ENCODE results near the gene KCTD1. TPM values are rescaled to one million over a fixed set of nuclear protein-coding genes. Genes with fewer than 3 reads are reported as not detected.
A peak's percentile ranks its signal among the peaks of the same experiment; 100 is the strongest.
"Not testable (repeated sequence)": the region's sequence is repeated elsewhere in the genome, so short reads cannot be mapped to it uniquely, and the experiment has no call there.

Gene KCTD1
- polyA plus RNA-seq, 3 donors, result 0.40 TPM; not detected in 2

DNA sequence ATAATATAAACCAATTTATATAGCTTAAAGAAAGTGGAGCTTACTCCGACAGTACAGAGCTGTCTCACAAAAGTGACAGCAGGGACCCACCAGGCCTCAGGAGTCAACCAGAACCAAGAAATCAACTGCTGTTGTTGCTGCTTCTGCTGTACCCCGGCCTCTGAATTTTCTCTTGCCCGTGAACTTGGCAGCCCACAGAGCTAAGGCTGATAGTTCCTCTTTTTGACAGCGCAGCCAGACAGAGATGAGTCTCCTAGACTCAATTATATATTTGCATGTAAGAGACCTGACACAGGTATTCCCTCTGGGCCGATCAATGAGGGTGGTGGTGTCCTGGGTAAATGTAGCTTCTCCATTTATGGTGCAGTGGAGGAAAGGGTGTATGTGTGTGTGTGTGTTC, 109.4 kb downstream of the KCTD1 start:
- H3K36me3 ChIP-seq (replicated peaks in 1 of 2; ENCODE audit: control insufficient read depth in 1 of 2, insufficient read depth in 2 of 2, low read length in 2 of 2), result no peaks in the 10 kb centered on the region
- Mint-ChIP-seq H3K4me1 (no peaks in the 10 kb centered on the region), H3K27ac (peak overlapping the region in 1 of 7 donors; percentile 81), H3K4me3 (no peak overlapping the region), H3K27me3 (ENCODE audit: low read depth in 3 of 3) (peaks cover 2 to 8% (median 7%) of the 10 kb centered on the region in 3 donors), H3K36me3 (no peaks in the 10 kb centered on the region), H3K9me3 (peaks cover 0 to 2% (median 0%) of the 10 kb centered on the region in 7 donors)
- no peak overlapping the region for H3K27ac ChIP-seq (ENCODE audit: low read depth in 1 of 2, low read length in 2 of 2)
- no peak for DNase-seq
- no peak overlapping the region for H3K9ac ChIP-seq (ENCODE audit: insufficient read depth, low read length, poor library complexity, severe bottlenecking)
- 69% methylated on average over 4 of the region's 5 CpGs for WGBS (ENCODE audit: insufficient coverage)
- no peaks in the 10 kb centered on the region for H3K79me2 ChIP-seq (ENCODE audit: insufficient read depth, low read length)
- H3K27me3 ChIP-seq (ENCODE audit: control insufficient read depth in 2 of 2, insufficient read depth in 2 of 2, low read length in 2 of 2), result no peaks in the 10 kb centered on the region
- H3K9me3 ChIP-seq (replicated peaks in 1 of 2; ENCODE audit: control insufficient read depth in 1 of 2, insufficient read depth in 1 of 2, low read length in 2 of 2), result no peaks in the 10 kb centered on the region
- H3K4me2 ChIP-seq (replicated peaks; ENCODE audit: extremely low read depth, low read length, poor library complexity, severe bottlenecking), result no peak overlapping the region
- H2AFZ ChIP-seq (ENCODE audit: insufficient read depth, low read depth, low read length, poor library complexity, severe bottlenecking), result no peak overlapping the region
- no peak overlapping the region for H3K4me3 ChIP-seq (replicated peaks in 1 of 3; ENCODE audit: low read depth in 2 of 3, low read length in 3 of 3)
- H3K4me1 ChIP-seq (ENCODE audit: control insufficient read depth in 1 of 2, insufficient read depth in 2 of 2, low read length in 2 of 2), result no peaks in the 10 kb centered on the region
- H4K20me1 ChIP-seq (ENCODE audit: insufficient read depth, low read length), result no peaks in the 10 kb centered on the region
- intact Hi-C loops (cut with micrococcal nuclease), result no loop called here
- TF ChIP-seq CTCF (IDR thresholded peaks at IDR 0.05), result no peak

DNA sequence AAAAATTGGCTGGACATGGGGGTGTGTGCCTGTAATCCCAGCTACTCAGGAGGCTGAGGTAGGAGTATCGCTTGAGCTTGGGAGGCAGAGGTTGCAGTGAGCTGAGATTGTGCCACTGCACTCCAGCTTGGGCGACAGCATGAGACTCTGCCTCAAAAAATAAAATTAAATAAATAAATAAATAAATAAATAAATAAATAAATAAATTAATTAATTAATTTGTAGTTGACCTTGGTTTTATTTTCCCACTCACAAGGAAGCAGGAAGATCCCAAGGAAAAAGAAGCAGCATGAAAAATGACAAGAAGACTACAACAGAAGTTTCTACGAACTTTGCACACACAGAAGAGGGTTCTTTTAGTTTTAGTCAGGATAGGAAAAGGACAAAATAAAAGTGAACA, 110.7 kb downstream of the KCTD1 start:
- H3K27ac ChIP-seq (ENCODE audit: low read depth in 1 of 2, low read length in 2 of 2); H3K4me2 ChIP-seq (replicated peaks; ENCODE audit: extremely low read depth, low read length, poor library complexity, severe bottlenecking); H3K36me3 Mint-ChIP-seq; H3K27me3 Mint-ChIP-seq (ENCODE audit: low read depth in 3 of 3); H3K4me3 Mint-ChIP-seq; H2AFZ ChIP-seq (ENCODE audit: insufficient read depth, low read depth, low read length, poor library complexity, severe bottlenecking); H3K4me3 ChIP-seq (replicated peaks in 1 of 3; ENCODE audit: low read depth in 2 of 3, low read length in 3 of 3); H3K79me2 ChIP-seq (ENCODE audit: insufficient read depth, low read length); H3K36me3 ChIP-seq (replicated peaks in 1 of 2; ENCODE audit: control insufficient read depth in 1 of 2, insufficient read depth in 2 of 2, low read length in 2 of 2); H3K4me1 ChIP-seq (ENCODE audit: control insufficient read depth in 1 of 2, insufficient read depth in 2 of 2, low read length in 2 of 2); H3K27me3 ChIP-seq (ENCODE audit: control insufficient read depth in 2 of 2, insufficient read depth in 2 of 2, low read length in 2 of 2); intact Hi-C loops (cut with micrococcal nuclease); DNase-seq; H3K4me1 Mint-ChIP-seq; H3K9ac ChIP-seq (ENCODE audit: insufficient read depth, low read length, poor library complexity, severe bottlenecking); H4K20me1 ChIP-seq (ENCODE audit: insufficient read depth, low read length); H3K9me3 ChIP-seq (replicated peaks in 1 of 2; ENCODE audit: control insufficient read depth in 1 of 2, insufficient read depth in 1 of 2, low read length in 2 of 2); H3K9me3 Mint-ChIP-seq; H3K27ac Mint-ChIP-seq: not testable (repeated sequence)
- WGBS (ENCODE audit: insufficient coverage), result 80% methylated on average over 1 of the region's 3 CpGs

All from CD14-positive monocyte (primary cell).